Osteocyte (in vitro differentiated cells): Measurements from ENCODE around the gene S1PR4. TPM values are rescaled to one million over a fixed set of nuclear protein-coding genes. Genes with fewer than 3 reads are reported as not detected.

Source experiments
- DNase-seq: peaks from one replicate; pipeline ENCODE4 v3.0.0; 2021; ENCODE audit warnings: mixed read lengths; ENCODE audit not compliant: unreplicated experiment; ENCODE audit errors: extremely low spot score
- H3K27ac Mint-ChIP-seq: one replicate; pipeline ENCODE4 v1.8.0; 2021; ENCODE audit warnings: mild to moderate bottlenecking, mixed read lengths; ENCODE audit not compliant: unreplicated experiment
- H3K27me3 Mint-ChIP-seq: one replicate; pipeline ENCODE4 v1.8.0; 2021; ENCODE audit warnings: mixed read lengths; ENCODE audit not compliant: unreplicated experiment
- H3K36me3 Mint-ChIP-seq: one replicate; pipeline ENCODE4 v1.8.0; 2021; ENCODE audit warnings: mixed read lengths; ENCODE audit not compliant: unreplicated experiment
- H3K4me1 Mint-ChIP-seq: one replicate; pipeline ENCODE4 v1.8.0; 2021; ENCODE audit warnings: mixed read lengths; ENCODE audit not compliant: unreplicated experiment
- H3K4me3 Mint-ChIP-seq: one replicate; pipeline ENCODE4 v1.8.0; 2021; ENCODE audit warnings: mild to moderate bottlenecking, moderate library complexity, mixed read lengths; ENCODE audit not compliant: unreplicated experiment
- H3K9me3 Mint-ChIP-seq: one replicate; pipeline ENCODE4 v1.8.0; 2021; ENCODE audit warnings: mixed read lengths; ENCODE audit not compliant: unreplicated experiment
- total RNA-seq: library from RNA; stranded (reverse); gene quantifications from 2 replicates; pipeline ENCODE4 v1.2.1, GENCODE V29; 2021
- TF ChIP-seq, protein P1 (sequence below): fragments of 200-600 bp; sonication (generic); IDR thresholded peaks from 2 replicates; pipeline ENCODE4 v1.5.0; 2021; ENCODE audit warnings: antibody characterized with exemption, mild to moderate bottlenecking, moderate library complexity

The S1PR4 gene
- total RNA-seq, 1 donor from 2014 or later = not detected

DNA sequence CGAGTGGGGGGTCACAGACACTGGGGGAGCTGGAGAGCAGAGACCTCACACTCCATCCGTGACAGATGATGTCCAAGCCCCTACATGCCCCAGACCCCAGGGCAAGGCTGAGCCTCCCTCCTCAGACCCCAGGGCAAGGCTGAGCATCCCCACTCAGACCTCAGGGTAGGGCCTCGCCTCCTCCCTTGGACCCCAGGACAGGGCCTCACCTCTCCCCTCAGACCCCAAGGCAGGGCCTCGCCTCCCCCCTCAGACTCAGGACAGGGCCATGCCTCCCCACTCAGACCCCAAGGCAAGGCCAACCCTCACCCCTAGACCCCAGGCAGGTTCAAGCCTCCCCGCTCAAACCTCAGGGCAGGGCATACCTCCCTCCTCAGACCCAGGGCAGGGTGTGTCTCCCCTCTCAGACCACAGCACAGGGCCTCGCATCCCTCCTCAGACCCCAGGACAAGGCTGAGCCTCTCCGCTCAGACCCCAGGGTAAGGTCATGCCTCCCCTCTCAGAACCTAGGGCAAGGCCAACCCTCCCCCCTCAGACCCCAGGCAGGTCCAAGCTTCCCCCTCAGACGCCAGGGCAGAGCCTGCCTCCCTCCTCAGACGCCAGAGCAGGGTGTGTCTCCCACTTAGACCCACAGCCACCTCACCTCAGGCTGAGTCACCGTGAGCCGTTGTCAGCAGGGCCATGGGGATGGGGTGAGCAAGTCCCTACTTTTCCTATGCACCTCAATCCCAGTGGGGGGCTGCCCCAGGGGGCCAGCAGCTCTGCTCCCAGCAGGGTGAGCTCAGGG lies 1.7 kb upstream of the S1PR4 start:
- TF ChIP-seq, protein P1, sequence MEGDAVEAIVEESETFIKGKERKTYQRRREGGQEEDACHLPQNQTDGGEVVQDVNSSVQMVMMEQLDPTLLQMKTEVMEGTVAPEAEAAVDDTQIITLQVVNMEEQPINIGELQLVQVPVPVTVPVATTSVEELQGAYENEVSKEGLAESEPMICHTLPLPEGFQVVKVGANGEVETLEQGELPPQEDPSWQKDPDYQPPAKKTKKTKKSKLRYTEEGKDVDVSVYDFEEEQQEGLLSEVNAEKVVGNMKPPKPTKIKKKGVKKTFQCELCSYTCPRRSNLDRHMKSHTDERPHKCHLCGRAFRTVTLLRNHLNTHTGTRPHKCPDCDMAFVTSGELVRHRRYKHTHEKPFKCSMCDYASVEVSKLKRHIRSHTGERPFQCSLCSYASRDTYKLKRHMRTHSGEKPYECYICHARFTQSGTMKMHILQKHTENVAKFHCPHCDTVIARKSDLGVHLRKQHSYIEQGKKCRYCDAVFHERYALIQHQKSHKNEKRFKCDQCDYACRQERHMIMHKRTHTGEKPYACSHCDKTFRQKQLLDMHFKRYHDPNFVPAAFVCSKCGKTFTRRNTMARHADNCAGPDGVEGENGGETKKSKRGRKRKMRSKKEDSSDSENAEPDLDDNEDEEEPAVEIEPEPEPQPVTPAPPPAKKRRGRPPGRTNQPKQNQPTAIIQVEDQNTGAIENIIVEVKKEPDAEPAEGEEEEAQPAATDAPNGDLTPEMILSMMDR = no peak
- Mint-ChIP-seq H3K27ac (no peak overlapping the region), H3K36me3 (no peaks in the 10 kb centered on the region), H3K4me1 (peaks cover 3% of the 10 kb centered on the region), H3K27me3 (no peaks in the 10 kb centered on the region), H3K9me3 (no peaks in the 10 kb centered on the region), H3K4me3 (no peak overlapping the region)
- no peak for DNase-seq

- Mint-ChIP-seq H3K4me3 (no peak overlapping the region), H3K36me3 (no peaks in the 10 kb centered on the region), H3K27me3 (no peaks in the 10 kb centered on the region), H3K27ac (no peak overlapping the region), H3K9me3 (no peaks in the 10 kb centered on the region), H3K4me1 (peaks cover 3% of the 10 kb centered on the region)
- no peak for DNase-seq
- TF ChIP-seq, protein P1 = no peak
These were observed 587 bp downstream of the S1PR4 start for GRCh38 chr19:3178973-3179738.

DNA sequence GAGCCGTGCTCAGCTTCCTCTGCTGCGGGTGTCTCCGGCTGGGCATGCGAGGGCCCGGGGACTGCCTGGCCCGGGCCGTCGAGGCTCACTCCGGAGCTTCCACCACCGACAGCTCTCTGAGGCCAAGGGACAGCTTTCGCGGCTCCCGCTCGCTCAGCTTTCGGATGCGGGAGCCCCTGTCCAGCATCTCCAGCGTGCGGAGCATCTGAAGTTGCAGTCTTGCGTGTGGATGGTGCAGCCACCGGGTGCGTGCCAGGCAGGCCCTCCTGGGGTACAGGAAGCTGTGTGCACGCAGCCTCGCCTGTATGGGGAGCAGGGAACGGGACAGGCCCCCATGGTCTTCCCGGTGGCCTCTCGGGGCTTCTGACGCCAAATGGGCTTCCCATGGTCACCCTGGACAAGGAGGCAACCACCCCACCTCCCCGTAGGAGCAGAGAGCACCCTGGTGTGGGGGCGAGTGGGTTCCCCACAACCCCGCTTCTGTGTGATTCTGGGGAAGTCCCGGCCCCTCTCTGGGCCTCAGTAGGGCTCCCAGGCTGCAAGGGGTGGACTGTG lies 1.2 kb downstream of the S1PR4 start:
- no peaks in the 10 kb centered on the region for H3K27me3 Mint-ChIP-seq
- H3K36me3 Mint-ChIP-seq = no peaks in the 10 kb centered on the region
- TF ChIP-seq, protein P1 = no peak
- DNase-seq = no peak
- H3K4me1 Mint-ChIP-seq = peaks cover 3% of the 10 kb centered on the region
- no peak overlapping the region for H3K27ac Mint-ChIP-seq
- no peaks in the 10 kb centered on the region for H3K9me3 Mint-ChIP-seq
- no peak overlapping the region for H3K4me3 Mint-ChIP-seq

DNA sequence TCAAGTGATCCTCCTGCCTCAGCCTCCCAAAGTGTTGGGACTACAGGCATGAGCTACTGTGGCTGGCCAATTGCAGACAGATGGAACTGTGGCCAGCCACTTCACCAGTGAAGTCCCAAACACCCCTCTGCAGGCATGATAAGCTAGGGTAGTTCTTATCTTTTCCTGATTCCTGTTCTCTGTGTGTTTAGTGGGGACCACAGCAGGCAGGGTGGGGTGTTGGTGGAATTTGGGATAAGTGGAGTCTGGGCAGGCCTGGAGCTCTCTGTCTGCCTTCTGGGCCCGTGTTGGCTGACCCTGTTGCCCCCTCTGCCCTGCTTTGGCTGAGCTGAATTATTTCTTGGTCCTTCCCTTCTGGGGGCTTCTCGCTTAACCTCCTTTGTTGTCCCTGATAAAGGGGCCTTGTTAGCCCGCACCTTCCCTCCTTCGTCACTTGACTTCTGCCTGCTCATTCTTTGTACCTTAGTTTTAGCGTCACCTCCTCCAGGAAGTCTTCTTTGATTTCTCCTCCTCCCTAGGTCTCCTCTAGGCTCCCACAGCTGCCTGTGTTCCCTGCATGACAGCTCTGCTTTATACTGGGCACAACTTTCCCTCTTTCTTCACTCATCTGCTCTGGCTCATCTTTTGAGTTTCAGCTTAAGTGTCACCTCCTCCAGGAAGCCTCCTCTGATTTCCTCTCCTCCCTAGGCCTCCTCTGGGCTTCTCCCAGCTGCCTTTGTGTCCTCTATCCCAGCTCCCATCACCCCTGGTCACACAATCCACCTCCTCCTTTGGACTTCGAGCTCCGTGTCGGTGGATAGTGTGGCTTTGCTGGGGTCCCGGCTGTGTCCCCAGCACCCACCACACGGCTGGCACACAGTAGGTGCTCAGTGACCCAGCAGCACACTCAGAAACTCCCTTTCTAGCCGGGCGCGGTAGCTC lies 5.4 kb downstream of the S1PR4 start:
- Mint-ChIP-seq H3K36me3 (no peaks in the 10 kb centered on the region), H3K4me1 (peaks cover 16% of the 10 kb centered on the region), H3K4me3 (no peak overlapping the region), H3K27ac (no peak overlapping the region), H3K27me3 (no peaks in the 10 kb centered on the region), H3K9me3 (no peaks in the 10 kb centered on the region)
- DNase-seq = no peak
- TF ChIP-seq, protein P1 = no peak
